Stimulated activated naive CD4-positive, alpha-beta T cell treated with Interleukin-2 at 50 U/mL for 16 hours (primary cell): ENCODE measurements around the gene TINCR.
A peak's percentile ranks its signal among the peaks of the same experiment; 100 is the strongest.

Experiments
- DNase-seq: peaks from one replicate; lab custom pipeline; 2025; lab: John Stamatoyannopoulos, UW

Gene TINCR

DNA sequence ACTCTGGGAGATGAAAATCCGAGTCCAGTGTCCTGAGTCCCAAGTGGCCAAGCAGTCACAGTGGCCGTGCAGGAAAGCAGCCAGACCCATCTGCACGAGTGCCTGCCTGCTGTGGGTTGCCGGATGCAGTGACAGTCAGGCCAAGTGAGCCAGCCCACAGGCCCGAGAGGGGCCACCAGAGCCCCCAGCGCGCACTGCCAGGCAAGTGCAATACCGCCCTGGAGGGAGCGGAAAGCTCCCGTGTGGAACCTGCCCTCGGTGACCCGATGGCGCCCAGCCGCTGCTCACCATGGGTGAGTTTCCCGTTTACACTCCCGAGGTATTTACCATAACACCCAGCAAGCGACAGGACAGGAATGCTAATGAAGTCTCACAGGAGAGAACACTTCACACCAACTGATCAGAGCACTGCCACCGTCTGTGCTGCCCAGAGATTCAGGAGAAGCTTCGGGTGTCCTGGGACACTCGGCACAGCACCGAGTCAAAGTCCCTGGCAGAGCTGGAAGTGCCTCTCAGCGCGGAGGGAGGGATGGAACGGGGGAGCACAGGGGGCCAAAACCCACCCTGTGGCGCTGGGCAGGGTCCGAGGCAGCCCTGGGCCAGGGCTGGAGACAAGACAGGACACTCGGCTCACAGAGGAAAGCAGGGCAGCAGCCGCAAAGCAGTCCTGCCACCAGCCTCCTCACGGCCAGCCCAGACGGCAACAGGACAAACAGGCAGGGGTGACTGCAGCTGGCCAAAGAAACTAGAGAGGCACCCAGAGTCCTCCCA, 21.3 kb upstream of the TINCR start:
- no peak for DNase-seq

DNA sequence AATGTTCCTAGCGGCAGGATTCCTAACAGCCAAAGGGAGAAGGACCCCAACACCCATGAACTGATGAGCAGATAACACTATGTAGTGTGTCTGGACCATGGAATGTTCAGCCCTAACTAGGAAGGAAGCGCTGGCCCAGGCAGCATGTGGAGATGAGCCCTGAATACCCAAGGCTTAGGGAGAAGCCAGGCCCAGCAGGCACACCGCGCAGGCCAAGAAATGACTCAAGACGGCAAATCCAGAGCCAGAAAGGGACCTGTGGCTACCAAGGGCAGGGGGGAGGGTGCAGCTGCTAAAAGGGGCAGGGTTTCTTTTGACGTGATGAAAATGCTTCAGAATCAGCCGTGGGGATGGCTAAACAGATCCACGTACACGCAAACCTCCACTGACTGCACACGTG, 20.7 kb upstream of the TINCR start:
- no peak for DNase-seq

DNA sequence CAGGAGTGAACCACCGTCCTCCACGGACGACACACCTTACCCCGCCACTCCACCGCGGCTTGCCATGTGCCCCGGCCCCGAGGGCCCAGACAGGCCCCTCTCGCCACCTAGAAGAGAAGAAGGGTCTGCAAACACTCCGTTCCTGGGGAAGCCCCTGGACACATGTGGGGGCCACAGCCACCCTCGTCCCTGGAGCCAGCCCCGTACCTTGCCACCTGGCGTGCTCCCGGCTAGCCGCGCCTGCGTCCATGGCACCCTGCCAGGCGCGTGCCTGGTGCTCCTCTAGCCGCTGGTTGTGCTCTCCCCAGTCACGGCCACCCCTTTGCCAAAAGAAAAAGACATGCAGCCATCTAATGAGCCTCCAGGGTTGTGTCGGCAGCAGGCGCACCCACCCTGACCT, 19.9 kb upstream of the TINCR start:
- no peak for DNase-seq

DNA sequence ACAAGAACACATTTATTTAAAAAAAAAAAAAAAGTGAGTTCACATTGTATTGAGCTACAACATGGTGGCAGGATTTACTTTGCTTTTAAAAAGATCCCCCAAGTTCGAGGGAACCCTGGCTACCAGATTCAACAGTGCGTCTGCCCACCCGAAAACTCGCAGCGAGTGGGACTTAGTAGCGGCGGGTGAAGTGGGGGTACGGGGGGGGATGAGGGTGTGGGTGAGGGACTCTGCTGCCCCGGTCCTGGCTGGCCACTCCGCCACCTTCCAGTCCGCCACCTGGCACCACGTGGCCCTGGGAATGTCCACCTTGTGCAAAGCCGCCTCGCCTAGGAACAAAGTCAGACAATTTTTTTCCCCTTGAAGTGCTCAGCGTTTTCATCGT, 19.3 kb upstream of the TINCR start:
- DNase-seq: no peak

DNA sequence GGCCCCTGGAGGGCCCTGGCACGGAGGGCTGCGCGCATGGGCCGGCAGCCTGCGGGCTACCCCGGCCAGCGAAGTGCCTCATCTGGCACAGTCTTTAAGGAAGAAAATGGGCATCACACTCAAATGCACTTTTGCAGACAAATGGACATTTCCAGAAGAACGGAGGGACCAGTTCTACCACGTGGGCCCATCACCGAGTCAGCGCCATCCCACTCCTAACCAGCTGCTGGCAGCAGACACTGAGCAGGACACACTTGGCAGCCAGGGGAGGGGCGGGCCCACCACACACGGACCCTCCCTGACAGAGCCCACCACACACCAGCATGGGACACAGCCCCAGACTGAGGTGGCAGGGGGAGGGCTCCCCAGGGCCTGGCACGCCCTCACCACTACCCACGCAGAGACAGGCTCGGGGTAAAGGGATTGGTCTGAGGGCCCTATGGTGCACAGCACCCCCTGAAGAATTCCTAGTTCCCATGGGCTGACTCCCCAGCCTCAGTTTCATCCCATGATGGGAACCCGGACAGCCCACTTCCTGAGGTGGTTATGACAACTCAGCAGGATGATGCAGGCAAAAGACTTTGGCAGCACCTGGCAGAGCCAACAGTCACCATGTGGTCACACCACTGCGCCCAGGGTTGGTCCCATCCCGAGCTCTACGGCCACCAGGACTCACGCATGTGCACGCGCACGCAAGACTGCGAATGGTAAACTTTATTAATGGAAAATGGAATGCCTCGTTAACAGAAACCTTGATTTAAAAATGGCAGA, 18.7 kb upstream of the TINCR start:
- DNase-seq: no peak

DNA sequence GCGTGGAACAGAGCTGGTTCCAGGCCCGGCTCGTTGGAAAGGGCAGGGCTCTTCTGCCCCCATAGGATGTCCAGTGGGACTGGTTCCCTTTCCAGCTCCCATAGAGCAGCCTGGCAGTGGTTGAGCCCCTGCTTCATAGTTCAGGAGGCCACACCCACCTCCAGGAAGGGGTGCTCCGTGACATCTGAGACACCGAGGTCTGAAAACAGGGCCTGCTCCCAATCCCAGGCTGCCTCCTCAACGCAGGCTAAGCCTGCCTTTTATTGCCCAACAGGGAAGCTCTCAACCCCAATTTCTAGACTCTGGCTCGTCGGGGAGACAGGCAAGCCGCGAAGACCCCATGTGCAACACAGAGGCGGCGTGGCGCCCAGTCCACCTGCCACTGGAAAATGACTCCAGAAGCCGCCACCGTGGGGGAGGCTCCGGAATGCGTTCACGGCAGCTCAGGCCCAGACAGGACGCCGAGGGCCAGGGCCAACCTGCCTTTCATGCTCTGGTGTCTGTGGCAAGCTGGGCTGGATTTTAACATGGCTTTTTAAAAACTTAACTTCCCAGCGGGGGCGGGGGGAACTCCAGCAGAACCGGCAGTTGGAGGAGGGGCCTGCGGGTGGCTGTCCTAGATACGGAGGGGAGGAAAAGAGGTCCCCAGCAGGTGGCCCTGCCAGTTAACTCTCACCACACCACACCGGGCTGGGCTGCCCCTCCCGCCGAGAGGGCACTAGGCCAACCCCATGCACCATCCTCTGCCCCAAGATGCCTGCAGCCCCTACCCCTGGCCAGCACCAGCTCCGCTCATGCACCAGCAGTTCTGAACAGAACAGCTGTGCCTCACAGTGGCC, 17.9 kb upstream of the TINCR start:
- DNase-seq: peak; percentile 28

DNA sequence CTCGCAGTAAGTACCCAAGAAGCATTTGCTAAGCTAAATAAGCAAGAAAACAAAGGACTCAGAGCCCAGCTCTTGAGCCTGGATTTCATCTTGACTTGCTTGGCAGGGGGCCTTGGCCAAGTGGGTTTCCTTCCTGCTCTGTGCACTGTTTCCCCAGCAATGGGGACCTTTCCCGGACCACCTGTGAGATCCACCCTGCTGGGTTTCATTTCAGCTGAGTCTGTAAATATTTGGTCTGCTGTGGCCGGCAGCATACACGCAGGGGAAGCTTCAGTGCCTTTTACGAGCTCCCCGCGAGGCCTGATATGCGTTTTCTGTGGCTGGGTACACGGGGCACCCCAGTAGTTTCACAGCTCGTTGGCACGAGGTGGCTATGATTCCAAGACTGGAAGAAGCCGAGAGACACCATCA, 12.4 kb upstream of the TINCR start:
- DNase-seq: no peak

DNA sequence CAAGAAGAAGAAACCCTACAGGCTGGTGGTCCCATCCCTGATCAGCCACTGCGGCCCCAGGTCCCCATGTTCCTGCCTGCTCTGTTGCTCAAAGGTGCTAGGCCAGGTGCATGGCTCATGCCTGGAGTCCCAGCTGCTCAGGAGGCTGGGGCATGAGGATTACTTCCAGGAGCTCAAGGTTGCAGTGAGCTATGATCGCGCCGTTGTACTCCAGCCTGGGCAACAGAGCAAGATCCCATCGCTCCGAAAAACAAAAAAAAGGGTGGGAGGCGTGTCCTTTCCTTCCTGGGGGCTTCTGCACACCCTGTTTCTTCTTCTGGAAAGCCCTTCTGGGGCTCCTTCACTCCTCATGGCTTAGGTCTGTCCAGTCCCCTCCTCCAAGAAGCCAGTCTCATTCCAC, 11.9 kb upstream of the TINCR start:
- DNase-seq: no peak

DNA sequence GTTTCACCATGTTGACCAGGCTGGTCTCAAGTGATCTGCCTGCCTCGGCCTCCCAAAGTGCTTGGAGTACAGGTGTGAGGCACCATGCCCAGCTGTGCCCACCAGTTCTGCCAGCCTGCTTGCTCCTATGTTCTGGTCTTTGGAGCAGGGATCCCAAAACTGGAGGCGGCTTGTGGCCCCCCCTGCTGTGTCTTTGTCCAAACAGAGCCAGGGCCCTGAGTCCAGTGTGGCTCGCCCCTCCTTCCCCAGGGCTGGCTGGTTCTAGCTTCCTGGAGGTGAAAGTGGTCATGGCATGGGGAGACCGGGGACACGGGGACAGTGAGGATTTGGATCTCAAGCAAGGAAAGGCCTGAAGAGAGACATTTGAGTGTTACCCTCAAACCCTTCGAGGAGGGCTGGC, 11.5 kb upstream of the TINCR start:
- DNase-seq: no peak

DNA sequence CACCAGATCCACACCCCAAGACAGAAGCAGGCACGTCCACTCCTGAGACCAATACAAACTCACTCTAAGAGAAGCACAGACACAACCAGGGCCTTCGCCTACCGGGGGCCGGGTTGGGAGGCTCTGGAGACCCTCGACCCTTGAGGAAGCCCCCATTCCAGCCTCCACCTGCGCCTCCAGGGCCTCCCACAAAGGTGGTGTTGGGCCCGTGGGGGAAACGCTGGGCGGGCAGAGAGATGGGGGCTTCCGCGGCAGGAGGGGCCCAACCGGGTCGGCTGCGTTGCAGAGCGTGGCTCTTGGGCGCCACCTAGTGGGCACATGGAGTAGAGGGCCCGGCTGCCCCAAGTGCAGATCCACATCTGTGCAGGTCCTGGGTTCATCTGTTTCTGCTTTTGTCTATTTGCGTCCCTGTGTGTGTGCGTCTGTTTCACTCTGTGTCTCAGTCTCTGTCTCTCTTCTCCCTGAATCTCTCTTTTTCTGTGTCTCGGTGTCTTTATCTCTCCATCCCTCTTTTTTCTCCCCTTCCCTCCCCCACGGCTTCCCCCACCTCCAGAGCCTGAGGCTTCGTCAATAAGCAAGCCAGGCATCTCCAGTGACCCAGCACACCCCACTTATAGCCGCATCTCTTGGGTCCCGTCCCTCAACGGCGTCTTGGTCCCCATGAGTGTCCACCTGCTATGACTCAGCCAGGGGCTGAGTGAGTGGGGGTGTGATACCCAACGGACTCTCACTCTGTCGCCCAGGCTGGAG, 10.5 kb upstream of the TINCR start:
- DNase-seq: peak; percentile 40

DNA sequence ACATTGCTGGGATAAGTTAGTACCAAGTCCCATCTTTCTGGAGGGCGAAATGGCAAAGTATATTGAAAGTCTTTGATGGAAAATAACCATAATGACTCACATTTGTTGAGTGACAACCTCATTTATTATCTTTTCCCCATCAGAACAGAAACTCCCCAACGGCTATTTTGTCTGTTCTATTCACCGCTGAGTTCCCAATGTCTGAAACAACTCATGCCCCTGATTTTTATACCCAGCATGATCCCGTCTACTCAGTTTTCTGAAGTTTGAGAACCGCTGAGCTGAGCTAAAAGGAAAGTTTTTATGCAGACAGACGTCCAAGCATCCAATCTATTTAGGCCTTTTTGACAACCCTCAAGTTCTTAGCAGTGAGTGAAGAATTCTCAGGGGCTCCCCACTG, 7.8 kb upstream of the TINCR start:
- DNase-seq: no peak

DNA sequence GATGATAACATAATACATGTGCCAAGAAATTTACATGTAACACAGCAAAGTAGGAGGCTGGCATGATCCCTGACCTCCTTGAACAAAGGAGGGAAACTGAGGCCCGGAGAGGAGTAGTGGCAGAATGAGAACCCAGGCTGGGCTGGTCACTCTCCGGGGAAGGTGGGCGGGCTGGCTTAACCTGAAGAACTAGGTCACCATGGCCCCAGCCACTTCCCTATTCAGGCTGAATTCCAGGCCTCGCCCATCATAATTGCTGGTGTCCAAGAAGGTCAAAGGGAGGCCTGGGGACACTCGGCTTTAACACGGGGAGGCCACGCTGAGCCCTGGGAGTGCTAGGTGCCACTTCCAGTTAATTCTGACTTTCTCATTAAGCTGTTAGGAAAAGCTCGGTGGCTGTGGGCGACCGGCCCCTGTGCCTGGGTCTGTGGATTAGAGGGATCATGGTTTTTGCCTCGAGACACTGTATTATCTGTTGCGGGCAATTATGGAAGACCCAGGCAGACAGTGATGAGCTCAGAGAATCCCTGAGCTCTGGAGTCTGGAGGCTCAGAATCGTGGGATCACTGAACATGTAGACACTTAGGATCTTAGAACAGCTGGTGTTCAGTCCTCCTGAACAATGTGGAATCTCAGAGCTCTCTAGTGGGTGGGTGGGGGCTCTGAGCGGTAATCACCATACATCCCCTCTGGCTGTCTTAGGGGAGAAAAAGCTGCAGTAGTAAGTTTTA, 5.0 kb upstream of the TINCR start:
- no peak for DNase-seq

DNA sequence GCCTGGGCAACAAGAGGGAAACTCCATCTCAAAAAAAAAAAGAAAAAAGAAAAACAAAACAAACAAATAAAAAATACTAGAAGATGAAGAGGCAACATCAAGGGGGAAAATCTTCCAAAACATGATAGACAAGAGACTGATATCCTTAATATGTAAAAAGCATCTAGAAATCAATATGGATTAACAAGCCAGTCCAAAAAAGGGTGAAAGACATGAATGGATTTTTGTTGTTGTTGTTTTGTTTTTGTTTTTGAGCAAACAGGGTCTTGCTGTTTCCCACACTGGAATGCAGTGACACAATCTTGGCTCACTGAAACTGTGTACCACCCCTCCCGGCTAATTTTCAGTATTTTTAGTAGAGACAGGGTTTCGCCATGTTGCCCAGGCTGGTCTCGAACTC, 4.0 kb upstream of the TINCR start:
- no peak for DNase-seq

DNA sequence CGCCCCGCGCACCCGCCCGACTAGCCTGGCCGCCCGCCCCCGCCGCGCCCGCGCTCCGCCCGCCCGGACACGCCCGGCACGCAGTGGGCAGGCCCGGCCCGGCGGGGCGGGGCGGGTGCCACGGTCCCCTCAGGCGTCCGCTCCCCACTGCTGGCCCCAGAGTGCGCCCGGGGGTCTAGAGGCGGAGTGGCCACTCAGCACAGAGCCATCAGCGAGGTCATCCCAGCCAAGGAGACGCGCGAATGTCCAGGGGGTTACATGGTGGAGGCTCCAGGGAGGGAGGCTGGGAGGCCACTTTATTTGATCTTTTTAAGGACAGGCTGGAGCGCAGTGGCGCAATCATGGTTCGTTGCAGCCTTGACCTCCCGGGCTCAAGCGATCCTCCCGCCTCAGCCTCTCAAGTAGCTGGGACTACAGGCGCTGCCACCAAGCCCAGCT, 236 bp upstream of the TINCR start:
- no peak for DNase-seq

DNA sequence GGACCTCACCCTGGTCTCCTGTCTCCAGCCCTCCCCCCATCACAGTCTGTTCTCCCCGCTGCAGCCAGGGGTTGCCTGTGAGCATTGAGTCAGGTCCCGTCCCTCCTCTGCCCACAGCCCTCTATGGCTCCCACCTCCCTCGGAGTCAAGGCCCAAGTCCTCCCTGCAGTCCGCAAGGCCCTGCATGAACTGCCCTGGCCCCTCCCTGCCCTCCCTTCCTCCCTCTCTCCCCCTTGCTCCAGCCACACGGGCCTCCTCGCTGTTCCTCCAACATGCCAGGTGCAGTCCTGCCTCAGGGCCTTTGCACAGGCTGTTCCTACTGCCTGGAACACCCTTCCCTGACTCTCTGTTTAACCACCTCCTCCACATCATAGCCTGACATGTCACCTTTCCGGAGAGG, 2.8 kb downstream of the TINCR start:
- no peak for DNase-seq

DNA sequence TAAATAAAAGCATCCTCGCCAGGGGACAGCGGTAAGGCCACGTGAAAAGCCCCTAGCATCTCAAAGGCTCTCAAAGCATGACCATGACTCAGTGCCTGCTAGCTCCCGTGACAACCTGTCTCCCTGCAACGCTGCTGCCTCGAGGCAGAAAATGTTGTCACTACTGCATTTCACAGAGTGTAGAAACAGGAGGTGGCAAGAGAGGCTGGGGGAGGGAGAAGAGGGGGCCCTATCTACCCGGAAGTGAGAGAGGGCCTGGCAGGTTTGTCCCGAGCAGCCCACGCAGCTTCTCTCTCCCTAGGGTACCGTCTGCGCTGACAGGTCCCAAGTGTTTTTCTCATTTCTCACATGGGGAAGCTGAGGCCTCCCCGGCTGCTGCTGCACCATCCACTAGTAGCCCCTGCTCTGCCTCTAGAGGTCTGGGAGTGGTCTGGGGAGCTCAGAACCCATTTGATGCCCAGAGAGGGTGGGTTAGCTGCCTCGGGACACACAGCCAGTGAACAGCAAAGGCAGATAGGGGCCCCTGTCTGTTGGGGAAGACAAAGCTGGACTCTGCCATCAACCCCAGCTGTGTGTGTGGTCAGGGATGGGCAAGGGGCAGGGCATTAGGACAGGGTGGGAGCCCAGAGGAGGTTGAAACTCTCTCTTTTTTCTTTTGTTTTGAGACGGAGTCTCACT, 3.7 kb downstream of the TINCR start:
- no peak for DNase-seq

DNA sequence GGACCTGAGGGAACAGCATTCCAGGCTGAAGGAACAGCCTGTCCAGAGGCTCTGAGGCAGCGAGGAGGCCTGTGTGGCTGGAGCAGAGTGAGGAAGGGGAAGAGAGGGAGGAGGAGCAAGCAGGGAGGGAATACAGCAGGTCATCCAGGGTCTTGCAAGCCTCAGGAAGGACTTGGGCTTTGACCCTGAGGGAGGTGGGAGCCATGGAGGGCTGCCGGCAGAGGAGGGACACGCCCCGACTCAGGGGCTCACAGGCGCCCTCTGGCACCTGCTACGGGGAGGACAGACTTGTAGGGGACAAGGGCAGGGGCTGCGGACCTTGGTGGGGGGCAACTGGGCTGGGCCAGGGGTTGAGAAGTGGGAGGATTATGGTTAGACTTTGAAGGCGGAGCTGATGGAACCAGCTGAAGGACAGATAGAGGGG, 4.7 kb downstream of the TINCR start:
- no peak for DNase-seq

DNA sequence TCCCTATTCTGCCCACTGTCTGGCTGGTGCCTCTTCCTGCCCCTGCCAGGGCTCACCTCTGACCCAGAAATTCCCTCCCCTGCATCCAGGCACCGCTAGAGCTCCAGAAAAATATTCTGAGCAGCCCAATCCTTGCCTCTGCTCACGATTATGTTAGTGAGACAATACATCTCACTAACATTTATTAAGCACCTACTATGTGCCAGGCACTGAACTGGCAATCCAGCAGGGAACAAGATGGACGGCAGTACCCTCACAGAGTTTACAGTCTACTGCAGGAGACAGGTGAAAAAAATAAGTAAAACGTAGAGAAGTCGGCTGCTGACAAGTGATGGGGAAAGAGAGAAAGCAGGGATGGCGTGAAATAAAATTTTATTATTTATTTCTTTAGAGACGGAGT, 5.5 kb downstream of the TINCR start:
- DNase-seq: no peak

DNA sequence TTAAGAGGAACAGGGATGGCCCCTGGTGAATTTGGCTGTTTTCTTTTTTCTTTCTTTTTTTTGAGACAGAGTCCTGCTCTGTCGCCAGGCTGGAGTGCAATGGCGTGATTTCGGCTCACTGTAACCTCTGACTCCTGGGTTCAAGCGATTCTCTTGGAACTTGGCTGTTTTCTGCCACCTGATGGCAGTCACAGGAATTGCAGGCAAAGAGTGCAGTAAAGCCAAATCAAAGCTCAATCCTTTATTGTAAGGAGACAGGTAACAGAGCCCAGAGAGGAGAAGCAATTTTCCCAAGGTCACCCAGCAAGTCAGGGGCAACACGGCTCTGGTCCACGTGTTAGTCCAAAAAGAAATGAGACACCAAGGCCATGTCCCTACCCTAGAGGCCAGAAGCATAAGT, 6.2 kb downstream of the TINCR start:
- no peak for DNase-seq

DNA sequence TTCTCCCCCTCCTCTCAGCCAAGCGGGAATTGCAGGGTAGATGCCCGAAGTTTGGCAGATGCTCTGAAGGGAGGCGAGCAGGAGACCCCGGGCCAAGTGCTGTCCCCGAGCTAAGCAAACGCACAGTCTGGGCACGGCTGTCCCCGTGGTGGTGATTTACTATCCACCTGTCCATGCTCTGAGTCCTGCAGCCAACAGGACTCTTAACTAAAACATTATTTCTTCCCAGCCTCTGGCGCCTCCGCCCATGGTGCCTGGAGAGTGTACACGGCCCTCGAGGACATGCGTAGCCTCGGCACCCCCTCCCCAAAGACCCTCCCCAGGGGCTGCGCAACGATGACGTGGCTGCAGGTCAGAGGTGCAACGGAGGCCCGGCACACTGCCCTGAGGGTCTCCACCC, 7.6 kb downstream of the TINCR start:
- no peak for DNase-seq

DNA sequence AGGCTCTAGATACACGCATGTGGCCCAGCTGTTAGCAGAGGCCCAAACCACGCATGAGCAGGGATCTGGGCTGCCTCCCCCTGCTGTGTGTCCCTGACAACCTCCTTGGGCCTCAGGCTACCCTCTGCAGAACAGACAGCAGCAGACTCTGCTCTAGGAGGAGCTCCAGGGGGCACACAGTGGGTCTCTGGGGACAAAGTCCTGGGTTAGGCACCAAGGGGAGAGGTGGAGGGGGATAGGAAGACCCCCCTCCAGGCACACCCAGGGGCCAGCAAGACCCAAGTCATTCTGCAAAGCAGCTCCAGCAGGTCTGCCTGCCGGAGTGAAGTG, 8.0 kb downstream of the TINCR start:
- DNase-seq: no peak
